ENCODE results near the gene RBCK1. TPM values are rescaled to one million over a fixed set of nuclear protein-coding genes. Genes with fewer than 3 reads are reported as not detected.

RBCK1 gene
- polyA plus RNA-seq, 1 donor from 2014 or later = 38.4 TPM

DNA sequence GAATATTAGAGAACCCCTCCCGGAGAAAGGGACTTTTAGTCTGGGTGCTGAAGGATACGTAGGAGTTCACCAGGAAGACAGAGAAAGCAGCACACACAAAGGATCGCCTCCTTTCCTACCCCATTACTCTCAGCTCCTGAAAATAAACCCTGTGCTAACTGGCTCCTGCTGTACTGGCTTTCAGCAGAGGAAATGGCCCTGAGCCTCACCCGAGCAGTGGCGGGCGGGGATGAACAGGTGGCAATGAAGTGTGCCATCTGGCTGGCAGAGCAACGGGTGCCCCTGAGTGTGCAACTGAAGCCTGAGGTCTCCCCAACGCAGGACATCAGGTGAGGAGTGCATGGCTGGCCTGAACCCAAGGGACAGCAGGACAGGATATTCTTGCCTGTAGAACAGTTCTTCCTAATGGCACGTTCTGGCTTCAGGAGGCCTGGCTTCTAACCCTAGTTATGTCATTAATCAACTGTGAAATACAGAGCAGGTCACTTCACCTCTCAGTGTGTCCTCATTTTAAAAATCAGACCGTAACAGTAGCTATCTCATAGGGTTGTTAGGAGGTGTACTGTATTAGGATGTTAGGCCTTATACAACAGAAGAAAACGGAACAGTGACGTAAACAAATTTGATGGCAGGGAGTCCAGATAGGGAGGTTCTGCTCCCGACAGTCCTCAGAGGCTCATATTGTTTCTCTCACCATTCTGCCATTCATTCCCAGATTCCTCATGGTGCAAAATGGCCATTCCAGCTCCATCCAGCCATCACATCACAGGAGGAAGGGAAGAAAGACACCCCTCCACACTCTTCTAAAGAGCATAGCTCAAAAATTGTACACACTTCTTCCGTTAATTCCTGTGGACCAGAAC is 1.8 kb downstream of the RBCK1 start:
- Histone ChIP-seq H3K4me2 (ENCODE audit: low read length) (no peak overlapping the region), H3K79me2 (replicated peaks; ENCODE audit: insufficient read depth, low read length) (peaks cover 25% of the 10 kb centered on the region)

DNA sequence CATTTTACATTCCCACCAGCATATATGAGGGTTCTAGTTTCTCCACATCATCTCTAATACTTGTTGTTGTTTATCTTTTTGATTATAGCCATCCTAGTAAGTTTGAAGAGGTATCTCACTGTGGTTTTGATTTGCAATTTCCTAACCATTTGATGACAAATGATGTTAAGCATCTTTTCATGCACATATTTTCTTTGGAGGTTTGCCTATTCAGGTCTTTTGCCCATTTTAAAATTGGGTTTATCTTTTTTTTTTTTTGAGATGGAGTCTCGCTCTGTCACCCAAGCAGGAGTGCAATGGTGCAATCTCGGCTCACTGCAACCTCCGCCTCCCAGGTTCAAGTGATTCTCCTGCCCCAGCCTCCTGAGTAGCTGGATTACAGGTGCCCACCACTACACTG is 4.0 kb downstream of the RBCK1 start:
- Histone ChIP-seq H3K9ac (ENCODE audit: low read length) (no peak overlapping the region), H3K27ac (ENCODE audit: low read length) (no peak overlapping the region), H3K36me3 (ENCODE audit: insufficient read depth, low read length) (no peaks in the 10 kb centered on the region), H2AFZ (ENCODE audit: low read depth, low read length) (no peak overlapping the region), H3K27me3 (ENCODE audit: insufficient read depth, low read depth, low read length) (no peaks in the 10 kb centered on the region), H3K4me3 (ENCODE audit: low read length) (no peak overlapping the region), H3F3A (ENCODE audit: insufficient read depth, low read length, poor library complexity, severe bottlenecking) (peaks cover under 1% of the 10 kb centered on the region), H3K9me2 (ENCODE audit: insufficient read depth, low read length) (no peaks in the 10 kb centered on the region), H3K79me2 (replicated peaks; ENCODE audit: insufficient read depth, low read length) (peaks cover 25% of the 10 kb centered on the region), H3K4me2 (ENCODE audit: low read length) (no peak overlapping the region), H4K20me1 (ENCODE audit: insufficient read depth) (no peaks in the 10 kb centered on the region), H3K9me3 (ENCODE audit: low read length) (no peaks in the 10 kb centered on the region)
- TF ChIP-seq POLR2AphosphoS5 (IDR thresholded peaks at IDR 0.05) (no peak), RAD21 (conservative IDR thresholded peaks at IDR 0.05) (no peak), MXI1 (conservative IDR thresholded peaks at IDR 0.05; ENCODE audit: poor library complexity, severe bottlenecking) (no peak), EP300 (conservative IDR thresholded peaks at IDR 0.05; ENCODE audit: poor library complexity, severe bottlenecking) (no peak), SMC3 (conservative IDR thresholded peaks at IDR 0.05; ENCODE audit: poor library complexity) (no peak), TAF1 (IDR thresholded peaks at IDR 0.05; ENCODE audit: low read depth) (no peak), EZH2 (IDR thresholded peaks at IDR 0.05; ENCODE audit: borderline replicate concordance, insufficient read depth, low read length, poor library complexity, severe bottlenecking) (no peak)
- TF ChIP-seq, protein P1, sequence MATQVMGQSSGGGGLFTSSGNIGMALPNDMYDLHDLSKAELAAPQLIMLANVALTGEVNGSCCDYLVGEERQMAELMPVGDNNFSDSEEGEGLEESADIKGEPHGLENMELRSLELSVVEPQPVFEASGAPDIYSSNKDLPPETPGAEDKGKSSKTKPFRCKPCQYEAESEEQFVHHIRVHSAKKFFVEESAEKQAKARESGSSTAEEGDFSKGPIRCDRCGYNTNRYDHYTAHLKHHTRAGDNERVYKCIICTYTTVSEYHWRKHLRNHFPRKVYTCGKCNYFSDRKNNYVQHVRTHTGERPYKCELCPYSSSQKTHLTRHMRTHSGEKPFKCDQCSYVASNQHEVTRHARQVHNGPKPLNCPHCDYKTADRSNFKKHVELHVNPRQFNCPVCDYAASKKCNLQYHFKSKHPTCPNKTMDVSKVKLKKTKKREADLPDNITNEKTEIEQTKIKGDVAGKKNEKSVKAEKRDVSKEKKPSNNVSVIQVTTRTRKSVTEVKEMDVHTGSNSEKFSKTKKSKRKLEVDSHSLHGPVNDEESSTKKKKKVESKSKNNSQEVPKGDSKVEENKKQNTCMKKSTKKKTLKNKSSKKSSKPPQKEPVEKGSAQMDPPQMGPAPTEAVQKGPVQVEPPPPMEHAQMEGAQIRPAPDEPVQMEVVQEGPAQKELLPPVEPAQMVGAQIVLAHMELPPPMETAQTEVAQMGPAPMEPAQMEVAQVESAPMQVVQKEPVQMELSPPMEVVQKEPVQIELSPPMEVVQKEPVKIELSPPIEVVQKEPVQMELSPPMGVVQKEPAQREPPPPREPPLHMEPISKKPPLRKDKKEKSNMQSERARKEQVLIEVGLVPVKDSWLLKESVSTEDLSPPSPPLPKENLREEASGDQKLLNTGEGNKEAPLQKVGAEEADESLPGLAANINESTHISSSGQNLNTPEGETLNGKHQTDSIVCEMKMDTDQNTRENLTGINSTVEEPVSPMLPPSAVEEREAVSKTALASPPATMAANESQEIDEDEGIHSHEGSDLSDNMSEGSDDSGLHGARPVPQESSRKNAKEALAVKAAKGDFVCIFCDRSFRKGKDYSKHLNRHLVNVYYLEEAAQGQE (IDR thresholded peaks at IDR 0.05; ENCODE audit: borderline replicate concordance) = no peak
- TF ChIP-seq, protein P2, sequence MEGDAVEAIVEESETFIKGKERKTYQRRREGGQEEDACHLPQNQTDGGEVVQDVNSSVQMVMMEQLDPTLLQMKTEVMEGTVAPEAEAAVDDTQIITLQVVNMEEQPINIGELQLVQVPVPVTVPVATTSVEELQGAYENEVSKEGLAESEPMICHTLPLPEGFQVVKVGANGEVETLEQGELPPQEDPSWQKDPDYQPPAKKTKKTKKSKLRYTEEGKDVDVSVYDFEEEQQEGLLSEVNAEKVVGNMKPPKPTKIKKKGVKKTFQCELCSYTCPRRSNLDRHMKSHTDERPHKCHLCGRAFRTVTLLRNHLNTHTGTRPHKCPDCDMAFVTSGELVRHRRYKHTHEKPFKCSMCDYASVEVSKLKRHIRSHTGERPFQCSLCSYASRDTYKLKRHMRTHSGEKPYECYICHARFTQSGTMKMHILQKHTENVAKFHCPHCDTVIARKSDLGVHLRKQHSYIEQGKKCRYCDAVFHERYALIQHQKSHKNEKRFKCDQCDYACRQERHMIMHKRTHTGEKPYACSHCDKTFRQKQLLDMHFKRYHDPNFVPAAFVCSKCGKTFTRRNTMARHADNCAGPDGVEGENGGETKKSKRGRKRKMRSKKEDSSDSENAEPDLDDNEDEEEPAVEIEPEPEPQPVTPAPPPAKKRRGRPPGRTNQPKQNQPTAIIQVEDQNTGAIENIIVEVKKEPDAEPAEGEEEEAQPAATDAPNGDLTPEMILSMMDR (IDR thresholded peaks at IDR 0.05; ENCODE audit: poor library complexity, severe bottlenecking) = no peak

More for the DNA sequence above, 1.8 kb downstream of the RBCK1 start:
- TF ChIP-seq, protein P2 (IDR thresholded peaks at IDR 0.05; ENCODE audit: poor library complexity, severe bottlenecking) = no peak
- no peak for TF ChIP-seq EZH2 (IDR thresholded peaks at IDR 0.05; ENCODE audit: borderline replicate concordance, insufficient read depth, low read length, poor library complexity, severe bottlenecking)
- TF ChIP-seq SMC3 (conservative IDR thresholded peaks at IDR 0.05; ENCODE audit: poor library complexity) = no peak
- no peak for TF ChIP-seq POLR2AphosphoS5 (IDR thresholded peaks at IDR 0.05)
- TF ChIP-seq RAD21 (conservative IDR thresholded peaks at IDR 0.05) = no peak
- TF ChIP-seq TAF1 (IDR thresholded peaks at IDR 0.05; ENCODE audit: low read depth) = no peak
- TF ChIP-seq MXI1 (conservative IDR thresholded peaks at IDR 0.05; ENCODE audit: poor library complexity, severe bottlenecking) = no peak
- TF ChIP-seq, protein P1 (IDR thresholded peaks at IDR 0.05; ENCODE audit: borderline replicate concordance) = no peak
- no peak for TF ChIP-seq EP300 (conservative IDR thresholded peaks at IDR 0.05; ENCODE audit: poor library complexity, severe bottlenecking)
- Histone ChIP-seq H3K27ac (ENCODE audit: low read length) (no peak overlapping the region), H3K27me3 (ENCODE audit: insufficient read depth, low read depth, low read length) (no peaks in the 10 kb centered on the region), H3F3A (ENCODE audit: insufficient read depth, low read length, poor library complexity, severe bottlenecking) (peaks cover 5% of the 10 kb centered on the region), H3K36me3 (ENCODE audit: insufficient read depth, low read length) (no peaks in the 10 kb centered on the region), H3K9ac (ENCODE audit: low read length) (no peak overlapping the region), H3K4me3 (ENCODE audit: low read length) (peak overlapping the region; percentile 99), H4K20me1 (ENCODE audit: insufficient read depth) (no peaks in the 10 kb centered on the region), H3K9me2 (ENCODE audit: insufficient read depth, low read length) (no peaks in the 10 kb centered on the region), H3K9me3 (ENCODE audit: low read length) (no peaks in the 10 kb centered on the region), H2AFZ (ENCODE audit: low read depth, low read length) (no peak overlapping the region)

Data from neural cell (in vitro differentiated cells).